ENCODE results near the gene GRIK1.

The GRIK1 gene

GRCh38 chr21:29513535-29513934 lies 426.3 kb downstream of the GRIK1 start:
- no peak for DNase-seq

GRCh38 chr21:29511096-29511495 lies 428.7 kb downstream of the GRIK1 start:
- DNase-seq: no peak

DNA sequence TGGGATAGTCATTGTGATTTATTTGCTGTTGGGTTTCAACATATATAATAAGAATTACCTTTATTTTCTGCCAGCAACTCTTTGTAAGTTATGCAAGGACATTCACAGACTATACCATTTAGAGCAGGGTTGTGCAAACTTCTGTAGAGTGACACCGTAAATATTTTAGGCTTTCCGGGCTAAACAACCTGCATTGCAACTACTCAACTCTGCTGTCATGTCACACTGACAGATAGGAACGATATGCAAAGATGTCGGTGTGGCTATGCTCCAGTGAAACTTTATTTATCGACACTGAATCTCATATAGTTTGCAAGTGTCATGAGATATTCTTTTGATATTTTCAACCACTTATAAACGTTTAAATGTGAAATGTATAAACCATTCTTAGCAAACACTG lies 430.7 kb downstream of the GRIK1 start:
- no peak for DNase-seq

DNA sequence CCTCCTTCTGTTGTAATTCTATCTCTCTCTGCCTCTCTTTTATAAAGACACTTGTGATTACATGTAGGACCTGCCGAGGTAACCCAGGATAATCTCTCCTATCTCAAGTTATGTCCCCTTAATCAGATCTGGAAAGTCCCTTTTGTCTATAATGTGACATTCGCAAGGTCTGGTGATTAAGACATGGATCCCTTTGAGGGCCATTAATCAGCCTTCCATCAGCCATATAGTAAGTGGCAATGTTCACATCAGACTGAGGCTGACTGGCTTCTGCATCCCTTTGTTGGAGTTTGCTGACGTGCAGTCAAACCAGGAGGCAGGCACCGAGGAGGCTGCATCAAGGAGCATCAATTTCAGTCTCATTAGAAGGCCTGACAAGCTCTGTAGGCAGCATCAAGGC lies 431.5 kb downstream of the GRIK1 start:
- DNase-seq: no peak

DNA sequence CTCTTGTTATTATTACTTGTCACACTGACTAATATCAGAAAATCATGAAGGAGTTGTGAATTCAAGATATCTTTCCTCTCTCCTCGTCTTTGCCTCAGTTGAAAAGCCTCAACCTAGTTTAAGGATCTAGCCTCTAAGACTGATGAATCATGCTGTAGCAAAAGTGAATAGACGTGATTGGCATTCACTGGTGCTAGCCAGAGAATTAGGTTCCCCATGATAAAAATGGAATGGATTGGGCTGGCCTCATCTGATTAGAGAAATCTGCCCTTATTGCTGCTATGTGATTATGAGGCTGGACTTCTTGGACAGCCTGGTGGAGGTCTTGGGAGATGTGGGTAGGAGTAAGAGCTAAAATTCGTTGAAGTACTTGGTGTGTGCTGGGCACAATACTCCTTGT lies 432.8 kb downstream of the GRIK1 start:
- no peak for DNase-seq

GRCh38 chr21:29506214-29506613 lies 433.6 kb downstream of the GRIK1 start:
- no peak for DNase-seq

GRCh38 chr21:29504751-29505321 lies 435.0 kb downstream of the GRIK1 start:
- DNase-seq: no peak

DNA sequence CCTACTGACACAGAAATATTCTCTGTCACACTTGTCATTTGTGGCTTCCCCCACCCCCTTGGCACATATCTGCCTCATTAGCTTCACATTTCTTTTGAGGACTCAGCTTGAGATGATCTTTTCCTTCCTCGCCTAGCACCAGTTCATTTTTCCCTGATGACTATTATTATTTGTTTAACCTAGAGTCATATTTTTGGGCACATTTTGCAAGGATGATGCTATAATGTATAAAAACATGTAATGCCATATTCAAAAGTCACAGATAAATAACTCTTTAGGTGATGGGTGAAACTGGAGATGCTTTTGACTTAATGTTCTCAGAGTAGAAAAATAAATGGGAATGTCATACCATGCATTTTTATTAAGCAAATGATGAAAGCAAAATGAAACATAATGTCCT lies 438.3 kb downstream of the GRIK1 start:
- no peak for DNase-seq

DNA sequence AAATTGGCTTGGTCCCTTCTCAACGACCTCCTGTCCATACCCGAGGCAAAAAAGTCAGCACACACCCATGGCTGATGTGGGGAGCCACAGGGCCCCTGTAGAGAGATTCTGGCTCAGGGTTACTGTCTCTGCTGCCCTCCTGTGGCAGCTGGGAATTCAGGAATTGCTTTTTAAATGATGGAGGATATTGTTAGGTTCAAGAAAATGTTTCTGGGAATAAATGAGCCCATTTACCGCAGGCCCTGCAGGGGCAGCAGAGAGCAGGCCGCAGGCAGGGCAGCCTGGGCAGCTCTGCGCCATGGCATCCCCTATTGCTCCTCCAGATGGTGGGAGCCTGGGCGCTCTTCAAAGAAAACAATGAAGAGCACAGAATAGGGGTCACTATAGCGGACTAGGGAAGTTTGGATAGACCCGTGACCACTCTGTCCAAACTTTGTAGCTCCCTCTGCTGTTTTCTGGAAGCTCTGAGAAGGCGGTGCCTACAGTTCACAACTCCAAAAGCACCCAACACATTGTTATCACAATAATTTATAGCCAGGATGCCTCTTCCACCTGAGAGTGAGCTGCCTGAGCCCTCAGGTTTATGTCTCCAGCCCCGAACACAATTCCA lies 440.0 kb downstream of the GRIK1 start:
- DNase-seq: peak; percentile 1

GRCh38 chr21:29499229-29499628 lies 440.6 kb downstream of the GRIK1 start:
- DNase-seq: no peak

- no peak for DNase-seq
Observed at GRCh38 chr21:29496337-29496736, 443.5 kb downstream of the GRIK1 start.

GRCh38 chr21:29490016-29490415 lies 449.8 kb downstream of the GRIK1 start:
- no peak for DNase-seq

- DNase-seq: no peak
Observed at GRCh38 chr21:29487154-29487553, 452.6 kb downstream of the GRIK1 start.

Measured in CD4-positive, alpha-beta T cell treated with Interleukin-21 for 1 hour (primary cell).